Neural progenitor cell (in vitro differentiated cells): ENCODE measurements around the gene HSF4. TPM values are rescaled to one million over a fixed set of nuclear protein-coding genes. Genes with fewer than 3 reads are reported as not detected.

ENCODE experiments used
- DNase-seq: peaks from one replicate; pipeline ENCODE4 v3.0.0-alpha.2; 2016; ENCODE audit warnings: low spot score
- H2AFZ ChIP-seq: fragments of 200-600 bp; sonication (generic); replicated peaks from 2 replicates; pipeline ENCODE4 v1.6.1; 2016; ENCODE audit warnings: antibody characterized with exemption
- H3F3A ChIP-seq: fragments of 200-600 bp; sonication (generic); 2 replicates; pipeline ENCODE4 v1.6.1; 2016; ENCODE audit warnings: antibody characterized with exemption, low read depth
- H3K27ac ChIP-seq: fragments of 200-600 bp; sonication (generic); 2 replicates; pipeline ENCODE4 v1.5.1; 2016; ENCODE audit warnings: mild to moderate bottlenecking
- H3K27me3 ChIP-seq: fragments of 200-600 bp; sonication (generic); 2 replicates; pipeline ENCODE4 v1.6.1; 2016; ENCODE audit warnings: mild to moderate bottlenecking, moderate library complexity
- H3K36me3 ChIP-seq: fragments of 200-600 bp; sonication (generic); 2 replicates; pipeline ENCODE4 v1.5.1; 2016
- H3K4me1 ChIP-seq: fragments of 200-600 bp; sonication (generic); 2 replicates; pipeline ENCODE4 v1.6.1; 2016; ENCODE audit warnings: mixed run types
- H3K4me2 ChIP-seq: fragments of 200-600 bp; sonication (generic); 2 replicates; pipeline ENCODE4 v1.6.1; 2016
- H3K4me3 ChIP-seq: fragments of 200-600 bp; sonication (generic); 2 replicates; pipeline ENCODE4 v1.5.1; 2016
- H3K79me2 ChIP-seq: fragments of 200-600 bp; sonication (generic); 2 replicates; pipeline ENCODE4 v1.6.1; 2016; ENCODE audit warnings: low read depth
- H3K9ac ChIP-seq: fragments of 200-600 bp; sonication (generic); 2 replicates; pipeline ENCODE4 v1.6.1; 2016
- H3K9me3 ChIP-seq: fragments of 200-600 bp; sonication (generic); 2 replicates; pipeline ENCODE4 v1.5.1; 2016; ENCODE audit warnings: low read depth
- H4K20me1 ChIP-seq: fragments of 200-600 bp; sonication (generic); 2 replicates; pipeline ENCODE4 v1.6.1; 2016; ENCODE audit warnings: low read depth
- H3K27ac Mint-ChIP-seq: 3 replicates; pipeline ENCODE4 v1.8.0; 2021; ENCODE audit warnings: mixed read lengths
- H3K27me3 Mint-ChIP-seq: 2 replicates; pipeline ENCODE4 v1.8.0; 2022; ENCODE audit warnings: low read depth, mild to moderate bottlenecking, inconsistent platforms, moderate library complexity, mixed read lengths; ENCODE audit not compliant: insufficient read depth
- H3K36me3 Mint-ChIP-seq: 3 replicates; pipeline ENCODE4 v1.8.0; 2021; ENCODE audit warnings: mixed read lengths
- H3K4me1 Mint-ChIP-seq: 3 replicates; pipeline ENCODE4 v1.8.0; 2021; ENCODE audit warnings: mixed read lengths
- H3K4me3 Mint-ChIP-seq: 3 replicates; pipeline ENCODE4 v1.8.0; 2021; ENCODE audit warnings: mild to moderate bottlenecking, moderate library complexity, mixed read lengths
- H3K9me3 Mint-ChIP-seq: 3 replicates; pipeline ENCODE4 v1.8.0; 2020; ENCODE audit warnings: mixed read lengths
- EZH2 ChIP-seq: fragments of 200-600 bp; sonication (generic); IDR thresholded peaks from 2 replicates; pipeline ENCODE4 v1.6.1; 2017; ENCODE audit warnings: antibody characterized with exemption, mild to moderate bottlenecking, moderate library complexity
- EZH2phosphoT487 ChIP-seq: fragments of 200-600 bp; sonication (generic); IDR thresholded peaks from 2 replicates; pipeline ENCODE4 v1.6.1; 2017; ENCODE audit warnings: antibody characterized with exemption
- total RNA-seq: library from RNA; depleted of rRNA; stranded (reverse); fragments of >200 nt; gene quantifications from 2 replicates; pipeline ENCODE4 v1.2.3, GENCODE V29; 2015; ENCODE audit warnings: low replicate concordance
- TF ChIP-seq, protein P1 (sequence below): fragments of 200-600 bp; sonication (generic); IDR thresholded peaks from 2 replicates; pipeline ENCODE4 v1.5.1; 2017; ENCODE audit warnings: antibody characterized with exemption, mild to moderate bottlenecking

Gene HSF4
- total RNA-seq, 1 donor from 2014 or later, result not detected

DNA sequence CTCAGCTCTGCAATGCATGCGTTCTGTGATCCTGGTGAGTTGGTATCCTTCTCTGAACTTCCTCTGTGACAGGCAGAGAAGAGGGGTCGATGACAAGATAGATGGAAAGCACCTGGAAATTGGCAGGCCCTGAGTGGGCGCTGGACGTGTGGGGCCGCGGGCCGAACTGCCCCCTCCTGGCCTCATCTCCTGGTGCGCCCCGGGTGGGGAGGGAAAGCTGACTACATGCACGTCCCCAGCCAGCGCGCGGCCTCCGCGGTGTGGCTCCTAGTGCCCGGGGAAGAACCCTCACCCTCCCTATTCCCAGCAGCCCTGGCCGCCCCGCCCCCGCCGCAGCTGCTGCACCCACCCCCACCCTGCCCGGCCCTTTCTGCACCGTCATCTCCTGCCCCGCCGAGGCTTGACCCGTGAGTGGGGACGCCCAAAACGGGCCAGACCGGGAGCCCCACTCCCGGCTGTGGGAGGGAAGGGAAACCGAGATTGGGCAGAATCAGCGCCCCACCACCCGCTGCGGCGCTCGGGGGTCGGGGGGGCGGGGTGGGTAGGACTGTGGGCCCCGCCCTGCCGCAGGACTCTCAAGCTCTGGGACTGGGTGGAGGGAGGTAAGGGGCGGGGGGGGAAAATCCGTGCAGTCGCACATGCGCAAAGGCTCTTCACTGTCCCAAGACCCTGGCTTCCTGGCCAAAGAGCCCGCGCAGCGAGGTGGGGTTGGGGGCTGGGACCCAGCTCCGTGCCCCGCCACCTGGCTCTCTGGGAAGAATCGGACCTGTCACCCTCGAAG, 5.8 kb downstream of the HSF4 start, which contains the start of gene NOL3:
TSS of gene NOL3 (plus strand) at position 371 of the 781 bp plus-strand sequence.
- H3F3A ChIP-seq, result peaks cover 37% of the 10 kb centered on the region
- no peak within 1 kb of the TSS for H3K27ac ChIP-seq
- peak within 1 kb of the TSS; percentile 83 for H2AFZ ChIP-seq
- H3K4me3 ChIP-seq, result peak within 1 kb of the TSS; percentile 63
- peak within 1 kb of the TSS; percentile 80 for H3K4me2 ChIP-seq
- Mint-ChIP-seq H3K36me3 (no peaks in the 10 kb centered on the region), H3K9me3 (no peaks in the 10 kb centered on the region), H3K27me3 (peaks cover 70% of the 10 kb centered on the region), H3K27ac (peak within 1 kb of the TSS; percentile 53), H3K4me1 (peaks cover 23% of the 10 kb centered on the region), H3K4me3 (peak within 1 kb of the TSS; percentile 86)
- H4K20me1 ChIP-seq, result peaks cover 36% of the 10 kb centered on the region
- H3K36me3 ChIP-seq, result no peaks in the 10 kb centered on the region
- H3K79me2 ChIP-seq, result no peaks in the 10 kb centered on the region
- H3K9me3 ChIP-seq, result no peaks in the 10 kb centered on the region
- peak; percentile 5 for TF ChIP-seq EZH2
- TF ChIP-seq, protein P1, sequence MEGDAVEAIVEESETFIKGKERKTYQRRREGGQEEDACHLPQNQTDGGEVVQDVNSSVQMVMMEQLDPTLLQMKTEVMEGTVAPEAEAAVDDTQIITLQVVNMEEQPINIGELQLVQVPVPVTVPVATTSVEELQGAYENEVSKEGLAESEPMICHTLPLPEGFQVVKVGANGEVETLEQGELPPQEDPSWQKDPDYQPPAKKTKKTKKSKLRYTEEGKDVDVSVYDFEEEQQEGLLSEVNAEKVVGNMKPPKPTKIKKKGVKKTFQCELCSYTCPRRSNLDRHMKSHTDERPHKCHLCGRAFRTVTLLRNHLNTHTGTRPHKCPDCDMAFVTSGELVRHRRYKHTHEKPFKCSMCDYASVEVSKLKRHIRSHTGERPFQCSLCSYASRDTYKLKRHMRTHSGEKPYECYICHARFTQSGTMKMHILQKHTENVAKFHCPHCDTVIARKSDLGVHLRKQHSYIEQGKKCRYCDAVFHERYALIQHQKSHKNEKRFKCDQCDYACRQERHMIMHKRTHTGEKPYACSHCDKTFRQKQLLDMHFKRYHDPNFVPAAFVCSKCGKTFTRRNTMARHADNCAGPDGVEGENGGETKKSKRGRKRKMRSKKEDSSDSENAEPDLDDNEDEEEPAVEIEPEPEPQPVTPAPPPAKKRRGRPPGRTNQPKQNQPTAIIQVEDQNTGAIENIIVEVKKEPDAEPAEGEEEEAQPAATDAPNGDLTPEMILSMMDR, result no peak
- no peak for TF ChIP-seq EZH2phosphoT487
- H3K4me1 ChIP-seq, result peaks cover 11% of the 10 kb centered on the region
- peak; percentile 87 for DNase-seq
- peaks cover 100% of the 10 kb centered on the region for H3K27me3 ChIP-seq
- H3K9ac ChIP-seq, result no peak within 1 kb of the TSS

DNA sequence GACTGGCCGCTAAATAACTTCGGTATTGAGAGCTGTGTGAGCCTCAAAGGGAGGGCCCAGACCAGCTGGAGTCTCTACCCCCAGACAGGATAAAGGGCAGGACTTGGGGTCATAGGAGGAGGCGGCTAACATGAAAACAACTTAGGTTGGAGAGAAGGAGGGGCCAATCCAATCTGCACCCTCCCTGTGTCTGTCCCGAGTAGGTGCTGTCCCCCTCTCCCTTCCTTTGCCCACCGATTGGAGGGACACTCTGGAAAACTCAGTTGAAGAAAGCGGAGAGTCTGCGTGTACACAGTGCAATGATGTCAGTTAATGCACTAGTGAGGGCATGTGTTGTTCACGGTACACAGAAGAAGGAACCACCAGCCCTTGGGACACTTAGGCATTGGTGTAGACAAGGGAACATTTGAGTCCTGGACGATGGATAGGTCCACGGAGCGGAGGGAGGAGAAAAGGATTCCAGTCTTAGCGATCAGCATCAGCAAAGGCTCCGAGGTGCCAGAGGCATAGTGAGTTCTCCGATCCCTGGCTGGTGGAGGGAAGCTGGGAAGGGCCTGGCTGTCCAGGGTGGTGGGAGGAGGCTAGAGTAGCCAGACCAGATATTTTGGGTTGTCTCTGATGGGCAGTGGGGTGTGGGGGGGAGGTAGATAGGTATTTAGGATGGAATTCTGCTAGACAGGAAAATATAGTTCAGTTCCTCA, 6.6 kb downstream of the HSF4 start:
- Mint-ChIP-seq H3K4me3 (peak overlapping the region; percentile 80), H3K27ac (no peak overlapping the region), H3K27me3 (peaks cover 73% of the 10 kb centered on the region), H3K4me1 (peaks cover 23% of the 10 kb centered on the region), H3K36me3 (peaks cover 1% of the 10 kb centered on the region), H3K9me3 (no peaks in the 10 kb centered on the region)
- Histone ChIP-seq H3K27me3 (peaks cover 100% of the 10 kb centered on the region), H3F3A (peaks cover 37% of the 10 kb centered on the region), H3K36me3 (no peaks in the 10 kb centered on the region), H3K4me3 (peak overlapping the region; percentile 63), H3K79me2 (no peaks in the 10 kb centered on the region), H2AFZ (peak overlapping the region; percentile 83), H3K4me2 (peak overlapping the region; percentile 80), H3K9ac (no peak overlapping the region), H3K9me3 (no peaks in the 10 kb centered on the region), H4K20me1 (peaks cover 41% of the 10 kb centered on the region), H3K27ac (no peak overlapping the region), H3K4me1 (peaks cover 11% of the 10 kb centered on the region)
- TF ChIP-seq EZH2, result no peak
- no peak for TF ChIP-seq EZH2phosphoT487
- TF ChIP-seq, protein P1, result no peak
- DNase-seq, result no peak

DNA sequence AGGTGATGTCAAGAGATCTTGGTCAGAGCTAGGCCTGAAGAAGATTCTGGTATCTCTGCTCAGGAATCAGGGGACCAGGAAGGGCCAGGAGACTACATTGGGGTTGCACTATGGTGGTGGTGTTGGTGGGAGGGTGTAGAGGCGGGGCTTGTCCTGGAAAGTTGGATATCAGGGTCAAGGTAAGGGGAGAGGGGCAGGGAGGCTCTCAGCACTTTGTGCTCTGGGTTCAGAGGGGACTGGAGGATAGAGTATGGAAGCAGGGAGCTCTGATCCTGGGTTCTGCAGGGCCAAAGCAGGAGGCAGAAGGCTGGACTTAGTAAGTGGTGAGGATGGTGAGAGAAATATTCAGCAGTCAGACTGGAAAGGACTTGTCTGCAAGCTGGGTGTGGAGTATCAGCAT, 8.8 kb downstream of the HSF4 start:
- DNase-seq, result no peak
- Histone ChIP-seq H3K4me1 (peaks cover 11% of the 10 kb centered on the region), H3K79me2 (no peaks in the 10 kb centered on the region), H3K9ac (no peak overlapping the region), H2AFZ (no peak overlapping the region), H3K9me3 (no peaks in the 10 kb centered on the region), H3K27me3 (peaks cover 100% of the 10 kb centered on the region), H3K27ac (no peak overlapping the region), H3K36me3 (no peaks in the 10 kb centered on the region), H3K4me2 (peak overlapping the region; percentile 87), H3K4me3 (peak overlapping the region; percentile 46), H4K20me1 (peaks cover 57% of the 10 kb centered on the region), H3F3A (peaks cover 37% of the 10 kb centered on the region)
- no peak overlapping the region for H3K27ac Mint-ChIP-seq
- H3K36me3 Mint-ChIP-seq, result peaks cover 2% of the 10 kb centered on the region
- no peaks in the 10 kb centered on the region for H3K9me3 Mint-ChIP-seq
- TF ChIP-seq, protein P1, result no peak
- TF ChIP-seq EZH2 (no peak), EZH2phosphoT487 (no peak)
- H3K27me3 Mint-ChIP-seq, result peaks cover 59% of the 10 kb centered on the region
- H3K4me1 Mint-ChIP-seq, result peaks cover 23% of the 10 kb centered on the region
- H3K4me3 Mint-ChIP-seq, result peak overlapping the region; percentile 82
